Activated CD4-positive, alpha-beta memory T cell treated with anti-CD3 and anti-CD28 coated beads for 36 hours (primary cell): ENCODE data around the gene DNAJC1. TPM values are rescaled to one million over a fixed set of nuclear protein-coding genes. Genes with fewer than 3 reads are reported as not detected.
A peak's percentile ranks its signal among the peaks of the same experiment; 100 is the strongest.

Experiments
- CTCF ChIA-PET: fragments of 350-600 bp; sonication (Branson Sonifier 250); formaldehyde crosslinking; loops from one replicate; lab custom pipeline; 2021; ENCODE audit warnings: antibody characterized with exemption, inconsistent platforms; lab: Charles Lee
- POLR2A ChIA-PET: fragments of 350-600 bp; sonication (Branson Sonifier 250); formaldehyde crosslinking; loops from one replicate; lab custom pipeline; 2021; ENCODE audit warnings: antibody characterized with exemption; lab: Charles Lee
- DNase-seq: peaks from one replicate; pipeline ENCODE4 v3.0.0-alpha.2; 2020
- H3K27ac Mint-ChIP-seq: one replicate; pipeline ENCODE4 v1.8.0; 2021; ENCODE audit warnings: mixed read lengths
- H3K27me3 Mint-ChIP-seq: one replicate; pipeline ENCODE4 v1.8.0; 2021; ENCODE audit warnings: mixed read lengths
- H3K36me3 Mint-ChIP-seq: one replicate; pipeline ENCODE4 v1.8.0; 2021; ENCODE audit warnings: mixed read lengths
- H3K4me1 Mint-ChIP-seq: one replicate; pipeline ENCODE4 v1.8.0; 2021; ENCODE audit warnings: low read depth, mixed read lengths
- H3K4me3 Mint-ChIP-seq: one replicate; pipeline ENCODE4 v1.8.0; 2021; ENCODE audit warnings: mild to moderate bottlenecking, mixed read lengths
- H3K9me3 Mint-ChIP-seq: one replicate; pipeline ENCODE4 v1.8.0; 2021; ENCODE audit warnings: mixed read lengths
- intact Hi-C: fragments of 100-400 bp; cut with micrococcal nuclease; formaldehyde crosslinking; loops from one replicate; pipeline ENCODE4 v1.15.1; 2023
- total RNA-seq, 2 experiments: library from RNA; stranded (reverse); gene quantifications; one replicate each; pipeline ENCODE4 v1.2.3, GENCODE V29; 2021

DNAJC1 gene
- total RNA-seq, 2 experiments from 2014 or later: 24.0 to 24.8 TPM

- CTCF ChIA-PET: no interaction called here
These were observed 251.9 kb downstream of the DNAJC1 start for GRCh38 chr10:21751341-21752310.

GRCh38 chr10:21750424-21750823 lies 253.1 kb downstream of the DNAJC1 start:
- Mint-ChIP-seq H3K4me1 (peaks cover 14% of the 10 kb centered on the region), H3K27ac (no peak overlapping the region), H3K4me3 (no peak overlapping the region), H3K36me3 (peaks cover under 1% of the 10 kb centered on the region), H3K9me3 (no peaks in the 10 kb centered on the region), H3K27me3 (no peaks in the 10 kb centered on the region)
- CTCF ChIA-PET: no interaction called here
- intact Hi-C loops: no loop called here
- DNase-seq: no peak
- POLR2A ChIA-PET: no interaction called here

More at GRCh38 chr10:21751341-21752310, 251.9 kb downstream of the DNAJC1 start:
- Mint-ChIP-seq H3K9me3 (no peaks in the 10 kb centered on the region), H3K4me1 (peaks cover 9% of the 10 kb centered on the region), H3K36me3 (peaks cover 4% of the 10 kb centered on the region), H3K27ac (no peak overlapping the region), H3K27me3 (no peaks in the 10 kb centered on the region), H3K4me3 (no peak overlapping the region)
- no peak for DNase-seq
- POLR2A ChIA-PET: no interaction called here
- intact Hi-C loops: no loop called here

GRCh38 chr10:21749788-21750187 lies 253.7 kb downstream of the DNAJC1 start:
- peaks cover 1% of the 10 kb centered on the region for H3K36me3 Mint-ChIP-seq
- no peaks in the 10 kb centered on the region for H3K9me3 Mint-ChIP-seq
- no peak for DNase-seq
- H3K27me3 Mint-ChIP-seq: no peaks in the 10 kb centered on the region
- POLR2A ChIA-PET: no interaction called here
- no peak overlapping the region for H3K4me3 Mint-ChIP-seq
- H3K27ac Mint-ChIP-seq: no peak overlapping the region
- intact Hi-C loops: loop anchor here (10.0 kb wide), 2 partner anchors 205 to 575 kb away; no protein-coding TSS in a partner anchor
- peaks cover 14% of the 10 kb centered on the region for H3K4me1 Mint-ChIP-seq
- CTCF ChIA-PET: no interaction called here

- Mint-ChIP-seq H3K36me3 (peaks cover 6% of the 10 kb centered on the region), H3K4me1 (peaks cover 14% of the 10 kb centered on the region), H3K27ac (no peak overlapping the region), H3K4me3 (no peak overlapping the region), H3K9me3 (no peaks in the 10 kb centered on the region), H3K27me3 (no peaks in the 10 kb centered on the region)
- CTCF ChIA-PET: interaction anchor here (1.0 kb wide), 1 partner anchor 9 kb away, joined by 3 read pairs; no protein-coding TSS in a partner anchor
- no peak for DNase-seq
- intact Hi-C loops: loop anchor here (10.0 kb wide), 2 partner anchors 207 to 573 kb away; no protein-coding TSS in a partner anchor
- POLR2A ChIA-PET: no interaction called here
These were observed 255.7 kb downstream of the DNAJC1 start for GRCh38 chr10:21747809-21748208.

- Mint-ChIP-seq H3K27ac (peak overlapping the region; percentile 34), H3K9me3 (no peaks in the 10 kb centered on the region), H3K4me1 (peaks cover 18% of the 10 kb centered on the region), H3K27me3 (no peaks in the 10 kb centered on the region), H3K36me3 (peaks cover 13% of the 10 kb centered on the region), H3K4me3 (no peak overlapping the region)
- ChIA-PET POLR2A (no interaction called here), CTCF (no interaction called here)
- intact Hi-C loops: loop anchor here (10.0 kb wide), 2 partner anchors 209 to 571 kb away; no protein-coding TSS in a partner anchor
- DNase-seq: peak; percentile 35
These were observed 257.4 kb downstream of the DNAJC1 start for GRCh38 chr10:21746118-21746517.

- no peak overlapping the region for H3K4me3 Mint-ChIP-seq
- POLR2A ChIA-PET: no interaction called here
- DNase-seq: no peak
- H3K9me3 Mint-ChIP-seq: no peaks in the 10 kb centered on the region
- no peaks in the 10 kb centered on the region for H3K27me3 Mint-ChIP-seq
- H3K4me1 Mint-ChIP-seq: peaks cover 28% of the 10 kb centered on the region
- intact Hi-C loops: loop anchor here (10.0 kb wide), 2 partner anchors 211 to 569 kb away; no protein-coding TSS in a partner anchor
- H3K36me3 Mint-ChIP-seq: peaks cover 18% of the 10 kb centered on the region
- H3K27ac Mint-ChIP-seq: no peak overlapping the region
- CTCF ChIA-PET: no interaction called here
These were observed 259.3 kb downstream of the DNAJC1 start for GRCh38 chr10:21744223-21744622.

- peaks cover 20% of the 10 kb centered on the region for H3K36me3 Mint-ChIP-seq
- H3K4me3 Mint-ChIP-seq: no peak overlapping the region
- no peaks in the 10 kb centered on the region for H3K27me3 Mint-ChIP-seq
- no peaks in the 10 kb centered on the region for H3K9me3 Mint-ChIP-seq
- POLR2A ChIA-PET: no interaction called here
- H3K4me1 Mint-ChIP-seq: peaks cover 35% of the 10 kb centered on the region
- no peak overlapping the region for H3K27ac Mint-ChIP-seq
- intact Hi-C loops: loop anchor here (10.0 kb wide), 2 partner anchors 212 to 568 kb away; no protein-coding TSS in a partner anchor
- no peak for DNase-seq
- CTCF ChIA-PET: interaction anchor here (0.9 kb wide), 2 partner anchors 11 to 843 kb away, joined by 3 to 4 read pairs; no protein-coding TSS in a partner anchor
These were observed 260.7 kb downstream of the DNAJC1 start for GRCh38 chr10:21742740-21743412.

- peak; percentile 37 for DNase-seq
- Mint-ChIP-seq H3K4me1 (peaks cover 43% of the 10 kb centered on the region), H3K27me3 (no peaks in the 10 kb centered on the region), H3K4me3 (no peak overlapping the region), H3K9me3 (no peaks in the 10 kb centered on the region), H3K36me3 (peaks cover 25% of the 10 kb centered on the region), H3K27ac (peak overlapping the region; percentile 80)
- intact Hi-C loops: loop anchor here (10.0 kb wide), 2 partner anchors 214 to 566 kb away; no protein-coding TSS in a partner anchor
- POLR2A ChIA-PET: no interaction called here
- CTCF ChIA-PET: interaction anchor here (0.6 kb wide), 1 partner anchor 17 kb away, joined by 3 read pairs; no protein-coding TSS in a partner anchor
These were observed 262.5 kb downstream of the DNAJC1 start for GRCh38 chr10:21740989-21741388.

- Mint-ChIP-seq H3K4me1 (peaks cover 47% of the 10 kb centered on the region), H3K9me3 (no peaks in the 10 kb centered on the region), H3K27ac (peak overlapping the region; percentile 10), H3K36me3 (peaks cover 27% of the 10 kb centered on the region), H3K4me3 (no peak overlapping the region), H3K27me3 (no peaks in the 10 kb centered on the region)
- POLR2A ChIA-PET: no interaction called here
- intact Hi-C loops: no loop called here
- CTCF ChIA-PET: no interaction called here
- DNase-seq: no peak
These were observed 266.4 kb downstream of the DNAJC1 start for GRCh38 chr10:21737106-21737505.

GRCh38 chr10:21733710-21734109 lies 269.8 kb downstream of the DNAJC1 start:
- POLR2A ChIA-PET: no interaction called here
- Mint-ChIP-seq H3K9me3 (no peaks in the 10 kb centered on the region), H3K27me3 (no peaks in the 10 kb centered on the region), H3K4me3 (no peak overlapping the region), H3K27ac (no peak overlapping the region), H3K36me3 (peaks cover 23% of the 10 kb centered on the region), H3K4me1 (peaks cover 23% of the 10 kb centered on the region)
- CTCF ChIA-PET: interaction anchor here (1.2 to 5.4 kb wide), 3 partner anchors 14 to 455 kb away, joined by 3 to 43 read pairs (median 9); no protein-coding TSS in a partner anchor
- intact Hi-C loops: loop anchor here (5.0 kb wide), 1 partner anchor 216 kb away; no protein-coding TSS in a partner anchor
- DNase-seq: no peak

GRCh38 chr10:21732067-21732772 lies 271.3 kb downstream of the DNAJC1 start:
- intact Hi-C loops: loop anchor here (1.0 to 5.0 kb wide), 2 partner anchors 215 to 237 kb away; no protein-coding TSS in a partner anchor
- H3K27ac Mint-ChIP-seq: no peak overlapping the region
- peak; percentile 59 for DNase-seq
- H3K4me1 Mint-ChIP-seq: peaks cover 25% of the 10 kb centered on the region
- H3K4me3 Mint-ChIP-seq: no peak overlapping the region
- H3K27me3 Mint-ChIP-seq: no peaks in the 10 kb centered on the region
- H3K9me3 Mint-ChIP-seq: no peaks in the 10 kb centered on the region
- H3K36me3 Mint-ChIP-seq: peaks cover 22% of the 10 kb centered on the region
- POLR2A ChIA-PET: no interaction called here
- CTCF ChIA-PET: interaction anchor here (0.6 to 5.4 kb wide), 6 partner anchors 11 to 453 kb away, joined by 3 to 43 read pairs (median 4); no protein-coding TSS in a partner anchor
